Ishikawa (cell line): ENCODE data around the gene RPN1.

ENCODE experiments used
- CREB1 ChIP-seq: IDR thresholded peaks from 2 replicates; pipeline ENCODE4 v1.6.1; 2012; ENCODE audit warnings: low read depth
- EP300 ChIP-seq: IDR thresholded peaks from 2 replicates; pipeline ENCODE4 v1.6.1; 2012; ENCODE audit warnings: borderline replicate concordance
- NFIC ChIP-seq: IDR thresholded peaks from 2 replicates; pipeline ENCODE4 v1.6.1; 2012
- RAD21 ChIP-seq: IDR thresholded peaks from 2 replicates; pipeline ENCODE4 v1.6.1; 2012; ENCODE audit warnings: low read depth
- TAF1 ChIP-seq: IDR thresholded peaks from 2 replicates; pipeline ENCODE4 v1.6.1; 2012; ENCODE audit warnings: low read depth, mild to moderate bottlenecking
- TCF12 ChIP-seq: IDR thresholded peaks from 2 replicates; pipeline ENCODE4 v1.6.1; 2012; ENCODE audit warnings: low read depth
- ZBTB7A ChIP-seq: IDR thresholded peaks from 2 replicates; pipeline ENCODE4 v1.6.1; 2012; ENCODE audit warnings: low read depth
- TF ChIP-seq, protein P1 (sequence below): IDR thresholded peaks from 2 replicates; pipeline ENCODE4 v1.6.1; 2012

DNA sequence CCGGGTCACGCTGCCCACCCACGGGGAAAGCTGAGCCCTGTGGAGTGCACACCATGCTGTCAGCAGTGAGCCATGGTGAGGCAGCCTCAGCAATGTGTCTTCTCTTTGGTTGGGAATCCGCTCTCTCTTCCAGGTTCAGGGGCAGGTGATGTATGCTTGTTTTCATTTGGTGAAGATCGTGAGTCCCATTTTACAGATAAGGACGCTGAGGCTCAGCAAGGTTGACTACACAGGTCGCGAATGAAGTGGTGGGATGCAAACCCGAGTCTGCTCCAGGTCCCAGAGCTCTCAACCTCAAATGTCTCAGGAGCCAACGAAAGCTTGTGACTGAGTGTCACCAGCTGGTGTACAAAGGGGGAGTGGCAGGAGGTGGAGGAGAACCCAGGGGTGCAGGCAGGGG lies 74.3 kb downstream of the RPN1 start:
- TF ChIP-seq, protein P1, sequence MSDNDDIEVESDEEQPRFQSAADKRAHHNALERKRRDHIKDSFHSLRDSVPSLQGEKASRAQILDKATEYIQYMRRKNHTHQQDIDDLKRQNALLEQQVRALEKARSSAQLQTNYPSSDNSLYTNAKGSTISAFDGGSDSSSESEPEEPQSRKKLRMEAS, result no peak
- TF ChIP-seq TAF1 (no peak), NFIC (no peak), EP300 (no peak), RAD21 (no peak), ZBTB7A (no peak), TCF12 (no peak), CREB1 (no peak)
